ENCODE data around the gene SLC16A11.

DNA sequence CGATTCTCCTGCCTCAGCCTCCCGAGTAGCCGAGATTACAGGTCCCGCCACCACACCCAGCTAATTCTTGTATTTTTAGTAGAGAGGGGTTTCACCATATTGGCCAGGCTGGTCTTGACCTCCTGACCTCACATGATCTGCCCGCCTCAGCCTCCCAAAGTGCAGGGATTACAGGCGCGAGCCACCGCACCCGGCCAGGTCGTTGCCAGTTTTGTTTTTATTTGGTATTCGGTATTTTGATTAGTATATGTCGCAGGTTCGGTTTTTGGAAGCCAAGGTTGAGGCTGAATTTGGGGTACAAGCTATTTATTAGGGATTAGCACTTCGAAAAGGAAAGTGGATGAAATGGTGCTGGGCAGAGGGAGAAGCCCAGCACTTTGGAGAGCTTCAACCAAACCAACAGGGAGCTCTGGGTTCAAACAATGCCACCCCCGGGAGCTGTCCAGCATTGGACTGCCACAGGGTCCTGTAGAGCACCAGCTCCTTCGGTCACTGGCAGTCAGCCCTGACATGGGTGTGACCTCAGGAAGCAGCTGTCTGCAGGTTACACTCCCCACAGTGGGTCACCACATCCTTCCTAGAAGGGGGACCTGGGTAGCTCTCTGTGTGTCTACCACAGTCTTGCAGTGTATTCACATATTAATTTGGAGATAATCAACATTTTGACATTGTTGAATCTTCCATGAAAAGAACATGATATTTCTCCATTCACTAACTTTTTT, 37.6 kb upstream of the SLC16A11 start:
- TF ChIP-seq, protein P1, sequence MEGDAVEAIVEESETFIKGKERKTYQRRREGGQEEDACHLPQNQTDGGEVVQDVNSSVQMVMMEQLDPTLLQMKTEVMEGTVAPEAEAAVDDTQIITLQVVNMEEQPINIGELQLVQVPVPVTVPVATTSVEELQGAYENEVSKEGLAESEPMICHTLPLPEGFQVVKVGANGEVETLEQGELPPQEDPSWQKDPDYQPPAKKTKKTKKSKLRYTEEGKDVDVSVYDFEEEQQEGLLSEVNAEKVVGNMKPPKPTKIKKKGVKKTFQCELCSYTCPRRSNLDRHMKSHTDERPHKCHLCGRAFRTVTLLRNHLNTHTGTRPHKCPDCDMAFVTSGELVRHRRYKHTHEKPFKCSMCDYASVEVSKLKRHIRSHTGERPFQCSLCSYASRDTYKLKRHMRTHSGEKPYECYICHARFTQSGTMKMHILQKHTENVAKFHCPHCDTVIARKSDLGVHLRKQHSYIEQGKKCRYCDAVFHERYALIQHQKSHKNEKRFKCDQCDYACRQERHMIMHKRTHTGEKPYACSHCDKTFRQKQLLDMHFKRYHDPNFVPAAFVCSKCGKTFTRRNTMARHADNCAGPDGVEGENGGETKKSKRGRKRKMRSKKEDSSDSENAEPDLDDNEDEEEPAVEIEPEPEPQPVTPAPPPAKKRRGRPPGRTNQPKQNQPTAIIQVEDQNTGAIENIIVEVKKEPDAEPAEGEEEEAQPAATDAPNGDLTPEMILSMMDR (IDR thresholded peaks at IDR 0.05) = no peak
- TF ChIP-seq POLR2AphosphoS5 (IDR thresholded peaks at IDR 0.05) = no peak
- no peak for TF ChIP-seq POLR2A (IDR thresholded peaks at IDR 0.05)
